GM19239 (cell line): ENCODE measurements around the gene CCZ1B.
"Not testable (repeated sequence)": the region's sequence is repeated elsewhere in the genome, so short reads cannot be mapped to it uniquely, and the experiment has no call there.

ENCODE experiments used
- DNase-seq: peaks from one replicate; pipeline ENCODE4 v3.0.0; 2011; ENCODE audit warnings: low spot score; ENCODE audit not compliant: insufficient read length
- FAIRE-seq: peaks from 2 replicates; lab custom pipeline; 2011; peaks lifted over from hg19 to GRCh38; lab: Jason Lieb, UNC

CCZ1B gene

DNA sequence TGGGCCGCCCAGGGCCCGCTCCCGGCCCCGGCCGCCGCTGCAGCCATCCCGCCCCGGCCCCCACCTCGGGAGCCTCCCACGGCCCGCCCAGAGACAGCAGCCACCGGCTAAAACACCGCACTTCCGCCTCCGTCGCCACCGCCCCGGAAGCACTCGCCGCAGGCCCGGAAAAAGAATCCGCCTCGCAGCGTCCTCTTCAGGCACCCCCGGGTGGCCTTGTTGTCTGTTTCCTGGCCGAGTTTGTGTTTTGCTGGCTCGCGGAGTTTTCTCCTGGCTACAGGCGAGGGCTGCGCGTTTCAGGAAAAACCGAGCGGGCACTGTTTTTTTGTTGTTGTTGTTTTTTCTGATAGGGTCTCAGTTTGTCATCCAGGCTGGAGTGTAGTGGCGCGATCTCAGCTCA is at the start of gene CCZ1B:
Gene CCZ1B, minus strand, starts transcription at position 125 of the 400 bp plus-strand sequence. Its CDS starts 78 bp downstream, at position 47.
- not testable (repeated sequence) for DNase-seq
- FAIRE-seq, result peak; percentile 81

- FAIRE-seq, DNase-seq: not testable (repeated sequence)
Observed at GRCh38 chr7:6875022-6875421, 48.9 kb upstream of the CCZ1B start.

DNA sequence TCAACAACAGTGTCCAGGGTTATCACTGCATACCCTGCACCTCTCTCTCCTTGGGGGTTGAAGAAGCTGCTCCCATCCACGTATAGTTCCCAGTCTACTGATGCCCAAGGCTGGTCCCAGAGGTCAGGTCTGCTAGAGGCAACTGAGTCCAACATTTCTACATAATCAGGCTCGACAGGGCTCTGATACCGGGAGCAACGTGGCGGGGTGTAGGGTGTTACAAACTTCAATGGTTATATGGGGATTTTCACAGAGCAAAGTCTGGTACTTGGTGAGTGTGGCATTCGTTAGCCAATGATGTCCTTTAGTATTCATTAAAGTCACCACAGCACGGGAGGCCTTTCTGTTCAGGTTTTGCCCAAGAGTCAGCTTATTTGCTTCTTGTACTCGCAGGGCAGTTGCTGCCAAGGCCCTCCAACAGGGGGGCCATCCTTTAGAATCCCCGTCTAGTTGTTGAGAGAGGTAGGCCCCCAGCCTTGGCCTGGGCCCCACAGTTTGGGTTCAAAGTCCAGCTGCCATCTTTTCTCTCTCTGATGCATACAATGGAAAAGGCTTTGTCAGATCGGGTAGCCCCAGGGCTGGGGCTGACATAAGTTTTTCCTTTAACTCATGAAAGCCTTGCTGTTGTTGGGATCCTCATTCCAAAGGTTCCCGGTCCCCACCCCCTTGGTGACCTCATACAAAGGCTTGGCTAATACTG is 46.3 kb upstream of the CCZ1B start:
- not testable (repeated sequence) for FAIRE-seq, DNase-seq

DNA sequence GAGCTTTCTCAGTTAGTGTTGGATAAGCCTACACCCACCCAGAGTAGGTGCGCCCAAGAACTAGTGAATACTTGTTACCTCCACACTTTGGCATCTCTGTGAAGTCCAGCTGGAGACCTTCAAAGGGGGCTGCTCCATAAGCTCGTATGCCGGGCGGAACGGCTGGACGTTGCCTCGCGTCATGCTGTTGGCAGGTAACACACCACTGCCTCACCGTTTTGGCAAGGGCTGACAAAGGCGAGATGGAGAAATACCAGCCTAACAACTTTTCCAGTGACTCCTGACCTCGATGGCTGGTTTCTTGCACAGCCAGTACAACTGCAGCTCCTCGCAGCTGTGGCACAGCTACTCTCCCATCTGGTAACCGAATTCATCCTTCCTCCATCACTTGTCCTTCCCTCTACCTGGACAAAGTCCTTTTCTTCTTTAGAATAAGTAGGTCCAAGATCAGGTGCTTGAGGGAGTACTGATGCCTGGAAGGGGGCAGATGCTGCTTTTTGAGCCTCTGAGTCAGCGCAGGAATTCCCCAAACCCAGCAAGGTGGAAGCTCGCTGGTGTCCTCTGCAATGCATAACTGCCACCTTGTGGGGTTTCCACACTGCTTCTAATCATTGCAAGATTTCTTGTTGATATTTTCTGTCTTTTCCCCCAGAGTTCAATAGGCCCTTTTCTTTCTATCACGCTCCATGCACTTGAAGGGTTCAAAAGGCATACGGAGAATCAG is 45.5 kb upstream of the CCZ1B start:
- DNase-seq, FAIRE-seq: not testable (repeated sequence)

GRCh38 chr7:6864751-6865150 is 38.7 kb upstream of the CCZ1B start:
- not testable (repeated sequence) for DNase-seq, FAIRE-seq

- DNase-seq, FAIRE-seq: not testable (repeated sequence)
Observed at GRCh38 chr7:6864188-6864587, 38.1 kb upstream of the CCZ1B start.

DNA sequence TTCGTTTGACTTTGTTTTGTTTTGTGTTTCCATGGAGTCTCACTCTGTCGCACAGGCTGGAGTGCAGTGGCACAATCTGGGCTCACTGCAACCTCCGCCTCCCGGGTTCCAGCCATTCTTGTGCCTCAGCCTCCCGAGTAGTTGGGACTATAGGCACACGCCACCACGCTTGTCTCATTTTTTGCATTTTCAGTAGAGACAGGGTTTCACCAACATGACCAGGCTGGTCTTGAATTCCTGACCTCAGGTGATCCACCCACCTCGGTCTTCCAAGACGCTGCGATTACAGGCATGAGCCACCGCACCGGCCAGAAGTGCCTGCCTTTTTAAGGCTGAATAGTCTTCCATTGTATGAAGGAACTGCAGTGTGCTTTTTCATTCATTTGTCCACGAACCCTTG is 36.8 kb upstream of the CCZ1B start:
- not testable (repeated sequence) for FAIRE-seq, DNase-seq

GRCh38 chr7:6857721-6858314 is 31.7 kb upstream of the CCZ1B start:
- DNase-seq, result peak; percentile 35
- peak; percentile 73 for FAIRE-seq

- not testable (repeated sequence) for DNase-seq, FAIRE-seq
Observed at GRCh38 chr7:6855563-6856131, 29.6 kb upstream of the CCZ1B start.

DNA sequence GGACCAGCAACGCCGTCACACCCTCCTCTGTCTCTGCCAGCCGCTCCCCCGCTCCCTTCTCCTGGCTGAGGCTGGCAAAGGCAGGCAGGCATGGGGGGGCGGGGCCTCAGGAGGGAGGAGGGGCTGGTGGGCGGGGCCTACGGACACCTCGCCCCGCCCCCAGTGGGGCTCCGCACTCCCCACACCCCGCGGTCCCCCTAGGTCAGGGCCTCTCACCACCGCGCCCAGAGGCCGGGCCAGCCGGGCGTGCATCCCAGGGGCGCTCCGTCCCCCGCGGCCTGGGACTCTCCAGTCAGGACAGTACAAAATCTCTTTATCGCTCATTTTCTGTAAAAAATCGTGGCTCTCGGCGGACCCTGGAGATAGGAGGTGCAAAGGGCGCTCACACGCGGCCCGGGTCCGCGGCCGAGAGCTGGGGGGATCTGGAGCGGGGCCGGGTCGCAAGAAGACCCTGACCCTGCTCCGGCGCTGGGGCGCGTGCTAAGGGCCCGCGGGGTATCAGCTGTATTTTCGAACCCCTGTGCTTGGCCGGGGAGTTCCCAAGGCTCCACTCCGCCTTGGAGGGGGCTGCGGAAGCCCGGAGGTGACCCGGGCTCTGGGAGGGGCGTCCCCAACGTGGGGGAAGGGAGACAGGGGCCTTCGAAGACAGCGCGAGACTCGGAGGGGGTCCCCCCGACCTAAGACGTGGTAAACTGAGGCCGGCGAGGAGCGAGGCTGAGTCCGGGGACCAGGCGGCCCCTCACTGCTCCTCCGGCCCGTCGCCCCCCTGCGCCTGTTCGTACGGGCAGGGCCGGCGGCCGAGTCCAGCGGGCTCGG is 28.9 kb upstream of the CCZ1B start:
- not testable (repeated sequence) for FAIRE-seq, DNase-seq

DNA sequence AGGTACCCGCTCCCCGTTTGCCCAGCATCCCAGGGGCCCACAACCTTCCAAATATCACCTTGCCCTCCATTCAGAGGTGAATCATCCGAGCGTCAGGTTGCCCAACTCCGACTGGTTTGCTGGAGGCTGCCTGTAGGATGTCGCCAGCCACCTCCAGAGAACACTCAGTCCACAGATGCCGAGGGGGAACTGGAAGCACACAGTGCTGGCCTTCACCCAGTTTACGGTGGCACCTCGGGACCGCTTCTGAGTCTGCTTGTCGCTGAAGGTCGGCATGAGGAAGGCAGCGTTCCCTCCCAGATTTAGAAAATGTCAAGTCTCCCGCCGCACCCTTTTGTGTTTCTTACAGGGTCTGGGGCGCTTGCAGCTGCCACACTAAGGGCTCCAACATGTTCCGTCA is 27.6 kb upstream of the CCZ1B start:
- FAIRE-seq, result not testable (repeated sequence)

DNA sequence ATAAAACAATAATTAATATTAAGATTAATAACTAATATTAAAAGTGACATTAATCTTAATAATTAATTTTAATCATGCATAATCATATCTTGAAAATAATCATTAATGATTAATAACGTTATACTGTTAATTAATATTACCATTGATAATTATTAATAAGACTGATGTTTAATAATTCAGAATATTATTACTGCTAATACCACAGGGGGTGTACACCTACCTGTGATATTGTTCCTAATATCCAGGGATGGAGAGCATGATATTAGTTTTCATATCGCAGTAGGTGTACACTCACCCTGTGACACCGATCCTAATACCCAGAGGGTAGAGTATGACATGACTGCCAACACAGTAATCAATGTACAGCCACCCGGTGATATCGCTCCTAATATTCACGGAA is 23.1 kb upstream of the CCZ1B start:
- not testable (repeated sequence) for FAIRE-seq, DNase-seq

More for the DNA sequence above, 27.6 kb upstream of the CCZ1B start:
- DNase-seq, result not testable (repeated sequence)

DNA sequence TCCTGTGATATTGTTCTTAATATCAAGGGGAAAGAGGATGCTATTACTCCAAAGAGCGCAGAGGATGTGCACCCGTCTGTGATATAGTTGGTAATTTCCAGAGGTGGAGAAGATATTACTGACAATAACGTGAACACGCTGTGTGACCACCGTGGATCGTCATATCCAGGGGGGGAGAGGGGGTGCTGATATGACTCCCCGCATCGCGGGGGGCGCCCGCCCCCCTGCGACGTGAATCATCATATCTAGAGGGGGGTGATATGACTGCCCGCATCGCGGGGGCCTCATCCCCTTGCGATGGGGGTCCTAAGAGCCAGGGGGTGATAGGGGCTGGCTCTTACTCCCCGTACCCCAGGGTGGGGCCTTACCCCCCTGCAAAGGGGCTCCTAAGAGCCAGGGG is 21.7 kb upstream of the CCZ1B start:
- not testable (repeated sequence) for DNase-seq, FAIRE-seq

GRCh38 chr7:6845971-6846449 is 19.9 kb upstream of the CCZ1B start:
- DNase-seq, FAIRE-seq: not testable (repeated sequence)

DNA sequence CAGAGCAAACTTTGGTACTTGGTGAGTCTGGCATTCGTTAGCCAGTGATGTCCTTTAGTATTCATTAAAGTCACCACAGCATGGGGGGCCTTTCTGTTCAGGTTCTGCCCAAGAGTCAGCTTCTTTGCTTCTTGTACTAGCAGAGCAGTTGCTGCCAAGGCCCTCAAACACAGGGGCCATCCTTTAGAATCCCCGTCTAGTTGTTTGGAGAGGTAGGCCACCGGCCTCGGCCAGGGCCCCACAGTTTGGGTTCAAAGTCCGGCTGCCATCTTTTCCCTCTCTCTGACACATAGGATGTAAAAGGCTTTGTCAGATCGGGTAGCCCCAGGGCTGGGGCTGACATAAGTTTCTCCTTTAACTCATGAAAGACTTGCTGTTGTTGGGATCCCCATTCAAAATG is 17.6 kb upstream of the CCZ1B start:
- not testable (repeated sequence) for FAIRE-seq, DNase-seq

DNA sequence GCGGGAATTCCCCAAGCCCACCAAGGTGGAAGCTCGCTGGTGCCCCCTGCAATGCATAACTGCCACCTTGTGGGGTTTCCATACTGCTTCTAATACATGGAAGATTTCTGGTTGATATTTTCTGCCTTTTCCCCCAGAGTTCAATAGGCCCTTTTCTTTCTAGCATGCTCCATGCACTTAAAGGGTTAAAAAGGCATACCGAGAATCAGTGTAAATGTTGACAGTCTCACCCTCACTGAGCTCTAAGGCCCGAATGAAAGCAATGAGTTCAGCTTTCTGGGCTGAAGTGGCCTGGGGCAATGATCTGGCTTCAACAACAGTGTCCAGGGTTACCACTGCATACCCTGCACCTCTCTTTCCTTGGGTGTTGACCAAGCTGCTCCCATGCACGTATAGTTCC is 17.0 kb upstream of the CCZ1B start:
- FAIRE-seq, DNase-seq: not testable (repeated sequence)

GRCh38 chr7:6842278-6842921 is 16.3 kb upstream of the CCZ1B start:
- not testable (repeated sequence) for FAIRE-seq, DNase-seq

- not testable (repeated sequence) for DNase-seq, FAIRE-seq
Observed at GRCh38 chr7:6837081-6837480, 11.0 kb upstream of the CCZ1B start.

DNA sequence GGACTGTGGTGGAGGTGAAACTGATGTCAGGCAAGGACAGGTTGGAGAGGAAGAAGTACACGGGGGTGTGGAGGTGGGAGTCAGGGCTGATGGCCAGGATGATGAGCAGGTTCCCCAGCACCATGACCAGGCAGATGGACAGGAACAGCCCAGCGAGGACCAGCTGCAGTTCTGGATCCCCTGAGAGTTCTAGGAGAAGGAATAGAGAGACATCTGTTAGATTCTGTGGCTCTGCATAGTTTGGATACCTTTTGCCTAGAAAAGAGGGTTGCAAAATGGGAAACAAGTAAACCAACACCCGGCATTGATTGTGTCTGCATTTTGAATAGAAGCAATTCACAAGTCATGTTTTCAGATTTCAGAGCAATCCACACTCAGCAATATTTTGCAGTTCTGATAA is 9.4 kb upstream of the CCZ1B start:
- not testable (repeated sequence) for DNase-seq, FAIRE-seq
